Raji (cell line): Measurements from ENCODE around the gene EFNA2.

Source experiments
- POLR2A ChIP-seq: IDR thresholded peaks from 2 replicates; pipeline ENCODE4 v1.6.1; 2011; ENCODE audit warnings: low read depth, low read length, control low read depth; ENCODE audit not compliant: insufficient read depth

EFNA2 gene

DNA sequence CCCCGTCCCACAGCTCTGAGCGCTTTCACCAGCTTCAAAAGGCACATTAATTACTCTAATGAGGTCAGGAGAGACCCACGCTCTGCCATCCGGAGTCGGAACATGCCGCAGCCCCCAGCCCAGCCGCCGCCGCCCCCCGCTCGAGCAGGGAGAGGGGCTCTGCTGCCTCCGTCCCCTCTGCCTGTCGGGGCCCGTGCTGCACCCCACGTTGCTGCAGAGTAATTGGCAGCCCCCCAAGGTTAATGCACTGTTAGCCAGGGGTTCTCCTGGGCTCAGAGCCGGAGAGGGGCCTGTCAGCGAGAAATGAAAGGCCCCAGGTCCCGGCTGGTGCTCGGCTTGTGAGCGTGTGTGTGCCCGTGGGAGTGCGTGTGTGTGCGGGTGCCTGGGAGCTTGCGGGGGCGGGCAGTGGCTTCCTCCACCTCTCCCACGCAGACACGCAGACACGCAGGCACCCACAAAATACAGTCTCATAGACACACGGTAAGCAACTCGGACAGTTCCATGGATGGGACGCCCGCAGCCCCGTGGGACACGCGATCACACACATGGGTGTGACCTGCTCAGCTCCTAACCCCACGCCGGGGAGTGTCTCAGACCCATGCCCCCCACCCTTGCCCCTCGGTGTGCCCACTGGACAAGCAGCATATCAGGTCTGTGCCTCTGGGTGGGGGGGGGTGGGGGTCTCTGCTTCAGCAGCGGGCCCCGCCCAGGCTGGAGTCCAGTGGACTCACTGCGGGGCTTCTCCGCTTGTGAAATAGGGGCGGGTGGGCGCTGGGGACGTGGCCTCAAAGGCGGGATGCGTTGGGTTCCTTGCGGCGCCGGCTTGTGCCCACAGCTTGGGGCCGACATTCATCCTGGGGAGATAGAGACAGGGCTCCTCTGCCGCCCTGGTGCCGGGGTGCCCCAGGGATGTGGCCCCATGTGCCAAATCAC, 4.8 kb upstream of the EFNA2 start:
- no peak for TF ChIP-seq POLR2A

DNA sequence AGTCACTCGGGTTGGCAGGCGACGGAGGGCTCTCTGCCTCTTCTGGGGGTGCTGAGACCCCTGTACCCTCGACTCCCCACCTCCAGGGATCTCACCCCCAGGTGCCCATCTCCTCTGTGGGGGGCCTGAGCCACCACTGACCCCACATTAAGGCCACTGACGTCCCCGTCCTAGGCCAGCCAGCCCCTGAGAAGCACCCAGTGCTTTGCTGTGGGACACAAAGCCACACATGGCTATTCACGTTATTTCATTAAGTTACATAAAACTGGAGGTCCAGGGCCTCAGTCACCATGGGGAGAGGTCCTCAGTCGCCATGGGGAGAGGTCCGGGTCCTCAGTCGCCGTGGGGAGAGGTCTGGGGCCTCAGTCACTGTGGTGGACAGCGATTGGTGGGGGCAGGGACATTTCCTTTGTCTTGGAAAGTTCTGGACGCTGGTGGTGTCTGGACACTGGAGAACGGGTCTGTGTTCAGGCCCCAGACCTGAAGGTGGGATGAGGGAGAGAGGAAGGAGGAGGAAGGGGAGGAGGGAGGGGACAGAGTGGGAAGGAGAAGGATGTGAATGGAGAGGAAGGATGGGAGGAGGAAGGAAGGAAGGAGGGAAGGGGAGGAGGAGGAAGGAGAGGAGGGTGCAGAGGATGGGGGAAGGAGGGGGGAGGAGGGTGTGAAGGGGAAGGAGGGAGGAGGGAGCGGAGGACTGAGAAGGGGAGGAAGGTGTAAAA, 3.9 kb upstream of the EFNA2 start:
- no peak for TF ChIP-seq POLR2A

DNA sequence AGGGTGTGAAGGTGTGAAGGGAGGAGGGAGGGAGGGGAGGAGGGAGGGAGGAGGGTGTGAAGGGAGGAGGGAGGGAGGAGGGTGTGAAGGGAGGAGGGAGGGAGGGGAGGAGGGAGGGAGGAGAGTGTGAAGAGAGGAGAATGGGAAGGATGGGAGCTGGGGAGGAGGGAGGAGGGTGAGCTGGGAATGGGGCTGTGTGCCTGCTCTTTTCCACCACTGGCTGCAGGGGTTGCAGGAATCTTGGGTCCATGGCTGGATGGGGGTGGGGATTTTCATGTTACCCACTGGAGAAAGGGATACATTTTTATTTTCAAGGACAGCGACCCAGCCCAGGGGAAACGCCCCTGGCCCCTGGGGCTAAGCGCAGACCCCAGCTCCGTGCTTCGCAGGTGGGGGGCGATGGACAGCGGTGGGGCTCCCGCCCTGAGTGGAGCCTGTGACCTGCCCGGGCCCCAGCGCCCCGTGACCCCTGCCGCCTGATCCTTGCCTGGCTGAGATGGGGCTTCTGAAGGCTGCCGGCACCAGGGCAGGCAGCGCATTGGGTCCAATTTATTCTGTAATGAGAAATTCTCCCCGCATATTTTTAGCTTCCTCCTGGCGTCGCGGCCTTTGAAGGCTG, 3.0 kb upstream of the EFNA2 start:
- TF ChIP-seq POLR2A = no peak

DNA sequence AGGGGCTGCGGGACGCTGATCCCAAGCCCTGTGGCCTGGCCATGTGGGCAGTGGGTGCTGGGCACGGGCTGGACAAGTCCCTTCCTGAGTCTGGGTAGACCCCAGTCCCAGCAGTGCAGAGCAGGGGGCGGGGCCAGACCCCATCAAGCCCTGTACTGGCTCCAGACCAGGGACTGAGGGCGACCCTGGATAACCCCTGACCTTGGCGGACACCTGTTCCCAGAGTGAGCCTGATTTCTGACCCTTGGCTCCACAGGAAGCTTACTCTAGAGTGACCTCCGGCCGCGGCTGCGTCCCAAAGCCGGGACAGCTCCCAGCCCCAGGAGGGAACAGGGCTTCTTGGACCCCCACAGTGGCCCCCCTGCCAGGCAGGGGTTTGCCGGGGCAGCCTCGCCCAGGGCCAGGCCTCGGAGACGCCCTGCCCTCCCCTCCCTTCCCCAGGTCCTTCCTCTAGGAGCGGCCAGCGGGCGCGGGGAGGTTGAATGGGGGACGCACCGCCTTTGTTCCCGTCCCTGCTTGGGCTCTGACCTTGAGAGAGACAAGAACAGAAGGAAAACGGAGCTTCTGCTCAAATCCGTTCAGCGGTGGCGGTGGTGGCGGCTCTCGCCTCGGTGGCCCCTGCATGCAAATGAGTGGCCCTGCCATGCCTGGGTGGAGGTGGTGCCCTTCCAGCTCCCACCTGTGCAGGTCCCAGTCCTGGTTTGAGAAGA, 2.3 kb upstream of the EFNA2 start:
- no peak for TF ChIP-seq POLR2A

- no peak for TF ChIP-seq POLR2A
These were observed 1.8 kb upstream of the EFNA2 start for GRCh38 chr19:1283917-1284292.

DNA sequence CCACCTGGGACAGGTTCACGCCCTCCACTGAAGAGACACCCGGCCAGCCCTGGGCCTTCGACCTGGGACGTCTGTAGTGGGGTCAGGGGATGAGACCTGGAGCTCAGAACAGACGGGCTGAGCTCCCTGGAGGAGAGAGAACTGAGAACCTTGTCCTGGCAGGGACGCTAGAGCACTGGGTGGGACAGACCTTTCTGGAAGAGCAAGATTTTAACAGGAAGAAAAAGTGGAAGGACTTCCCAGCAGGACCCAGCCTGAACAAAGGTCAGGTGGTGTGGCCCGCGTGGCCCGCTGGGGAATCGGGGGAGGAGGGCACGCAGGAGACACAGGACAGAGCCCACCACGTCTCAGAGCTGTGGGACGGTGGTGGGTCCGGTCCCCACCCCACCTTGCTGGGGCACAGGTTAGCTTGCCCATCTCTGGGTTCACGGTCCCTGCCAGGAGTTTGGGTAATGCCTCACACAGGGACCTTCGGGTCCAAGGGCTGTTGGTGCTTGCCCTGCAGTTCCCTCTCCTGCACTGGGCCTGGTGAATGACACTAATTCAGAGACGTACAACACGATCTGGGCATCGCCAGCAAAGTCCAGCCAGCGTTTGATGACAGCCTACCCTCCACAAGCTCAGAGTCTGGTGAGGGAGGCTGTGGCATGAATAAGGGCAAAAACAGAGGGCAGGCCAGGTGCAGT, 1.2 kb upstream of the EFNA2 start:
- no peak for TF ChIP-seq POLR2A

- no peak for TF ChIP-seq POLR2A
These were observed 515 bp upstream of the EFNA2 start for GRCh38 chr19:1284979-1285736.

DNA sequence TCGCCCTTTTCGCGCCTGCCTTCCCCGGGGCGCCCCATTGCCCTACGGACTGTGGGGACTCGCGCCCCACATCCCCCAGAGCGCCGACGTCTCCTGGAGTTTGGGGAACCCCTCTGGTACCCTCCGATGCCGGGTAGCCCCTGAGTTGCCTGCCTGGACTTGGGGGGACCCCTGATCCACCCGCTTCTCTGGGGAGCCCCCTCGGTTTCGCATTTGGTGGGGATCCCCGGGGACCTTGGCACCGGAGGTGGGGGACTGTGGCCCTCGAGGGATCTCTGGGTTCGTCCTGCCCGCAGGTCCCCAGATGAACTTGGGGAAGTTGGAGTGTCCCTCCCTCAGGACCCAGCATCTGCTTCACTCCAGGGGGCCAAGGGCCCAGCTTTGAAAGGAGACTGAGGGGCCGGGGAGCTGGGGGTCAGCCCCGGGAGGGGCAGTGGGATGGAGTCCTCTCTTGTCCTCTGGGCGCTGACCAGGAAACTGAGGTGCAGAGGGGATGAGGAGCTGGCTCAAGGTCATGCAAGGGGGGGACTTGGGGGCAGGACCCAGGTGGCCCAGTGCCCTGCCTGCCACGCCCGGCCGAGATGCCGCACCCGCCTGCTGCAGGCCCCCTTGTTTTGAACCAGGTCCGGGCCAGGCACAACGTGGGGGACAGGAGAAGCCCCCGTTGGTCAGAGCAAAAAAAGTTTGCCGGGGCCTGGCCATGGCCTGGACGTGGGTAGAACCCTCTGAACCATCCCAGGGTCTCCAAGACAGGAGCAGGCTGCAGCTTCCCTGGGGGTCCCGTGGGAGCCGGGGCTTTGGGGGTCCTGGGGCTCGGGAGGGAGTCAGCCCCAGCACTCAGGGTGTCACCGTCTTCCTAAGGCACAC, 1.0 kb downstream of the EFNA2 start:
- no peak for TF ChIP-seq POLR2A

- no peak for TF ChIP-seq POLR2A
These were observed 1.9 kb downstream of the EFNA2 start for GRCh38 chr19:1287354-1288225.

DNA sequence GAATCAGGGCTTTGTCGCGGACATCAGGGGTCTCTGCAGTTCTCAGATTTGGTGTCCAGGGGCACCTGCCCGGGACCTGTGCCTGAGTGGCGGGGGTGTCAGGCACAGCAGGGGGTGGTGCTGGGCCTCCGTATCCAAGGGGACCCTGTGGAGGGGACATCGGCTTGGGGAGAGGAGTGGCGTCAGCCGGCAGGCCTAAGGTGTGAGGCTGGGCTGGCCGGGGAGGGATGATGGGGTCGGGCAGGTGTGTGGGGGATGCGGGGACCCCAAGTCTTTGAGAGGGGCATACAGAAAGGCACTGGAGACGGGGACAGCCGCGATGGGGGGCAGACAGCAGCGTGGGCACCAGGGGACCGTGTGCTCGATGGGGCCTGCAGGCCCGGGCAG, 2.5 kb downstream of the EFNA2 start:
- no peak for TF ChIP-seq POLR2A

DNA sequence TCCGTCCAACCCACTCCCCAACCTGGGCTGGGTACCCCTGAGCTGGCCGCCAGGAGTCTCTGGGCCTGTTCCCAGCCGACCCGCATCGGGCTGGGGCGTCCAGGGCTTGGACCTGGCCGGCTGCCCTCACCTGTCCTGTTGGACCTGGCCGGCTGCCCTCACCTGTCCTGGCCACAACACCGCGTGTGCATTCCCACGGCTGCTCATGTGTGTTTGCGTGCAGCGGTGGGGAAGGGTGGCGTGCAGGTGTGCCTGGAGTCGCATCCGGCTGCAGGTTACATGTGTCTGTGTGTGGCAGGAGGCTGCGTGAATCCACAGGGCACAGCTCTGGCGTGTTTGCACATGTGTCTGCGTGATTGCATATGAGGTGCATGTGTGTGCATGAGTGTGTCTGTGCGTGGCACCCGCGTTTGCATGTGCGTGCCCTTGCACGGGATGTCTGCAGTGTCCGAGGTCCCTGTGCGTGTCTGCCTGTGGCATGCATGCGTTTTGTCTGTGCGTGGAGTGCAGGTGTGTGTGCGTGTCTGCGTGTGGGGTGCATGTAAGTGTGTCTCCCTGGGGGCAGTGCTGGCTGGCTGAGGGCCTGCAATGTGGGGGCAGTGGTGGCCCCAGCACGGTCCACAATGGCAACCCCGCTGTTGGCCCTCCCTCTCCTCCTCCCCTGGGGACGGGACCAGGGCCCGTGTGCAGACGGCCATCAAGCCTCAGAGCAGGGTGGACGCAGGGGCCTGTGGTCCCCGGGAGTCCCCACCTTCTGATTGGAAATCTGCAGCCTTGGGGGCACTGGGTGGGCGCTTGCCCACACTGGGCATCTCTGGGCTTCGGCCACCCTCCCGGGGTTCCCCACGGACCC, 3.4 kb downstream of the EFNA2 start:
- no peak for TF ChIP-seq POLR2A
